T-cell (primary cell): ENCODE data around the gene ENKUR. TPM values are rescaled to one million over a fixed set of nuclear protein-coding genes. Genes with fewer than 3 reads are reported as not detected.

Experiments used
- ATAC-seq, 4 experiments: fragments of 200-7000 bp in 3 of 4; fragments of 150-1000 bp in 1 of 4; cut with Tn5 transposase; replicated peaks in 1 of 4; 1 replicate in 3 of 4; 2 replicates in 1 of 4; pipeline ENCODE4 v1.10.0; 2021; ENCODE audit warnings: moderate library complexity in 3 of 4, mild to moderate bottlenecking in 2 of 4, moderate number of reproducible peaks in 1 of 4
- CTCF ChIA-PET, 2 donors: fragments of 300-600 bp; sonication (Branson Sonifier 250); formaldehyde crosslinking; loops; one replicate each; lab custom pipeline; 2022; ENCODE audit warnings: antibody characterized with exemption in 2 of 2; lab: Charles Lee
- POLR2A ChIA-PET, 2 donors: fragments of 300-600 bp; sonication (Branson Sonifier 250); formaldehyde crosslinking; loops; one replicate each; lab custom pipeline; 2022; ENCODE audit warnings: antibody characterized with exemption in 2 of 2; lab: Charles Lee
- DNase-seq, 35 experiments: peaks; one replicate each; pipeline versions ENCODE4 v3.0.0 to v3.0.0-alpha.2; 2013 to 2023
- H3K27ac ChIP-seq: one replicate; pipeline ENCODE4 v1.5.1; 2013; ENCODE audit warnings: low read length
- H3K27me3 ChIP-seq, 2 experiments: replicated peaks in 1 of 2; 1 replicate in 1 of 2; 2 replicates in 1 of 2; pipeline versions ENCODE4 v1.6.1 to v1.7.0; 2013; ENCODE audit warnings: low read length in 1 of 2, mixed read lengths in 1 of 2; ENCODE audit not compliant: control insufficient read depth in 2 of 2, insufficient read depth in 2 of 2; ENCODE audit errors: extremely low read depth in 1 of 2
- H3K36me3 ChIP-seq, 2 donors: 1 replicate in 1 of 2; 2 replicates in 1 of 2; pipeline versions ENCODE4 v1.6.1 to v1.7.0; 2013; ENCODE audit warnings: low read length in 1 of 2; ENCODE audit not compliant: control insufficient read depth in 2 of 2, insufficient read depth in 1 of 2; ENCODE audit errors: extremely low read depth in 1 of 2
- H3K4me1 ChIP-seq, 2 experiments: 1 replicate in 1 of 2; 2 replicates in 1 of 2; pipeline versions ENCODE4 v1.6.1 to v1.7.0; 2013; ENCODE audit warnings: low read length in 2 of 2, mixed read lengths in 1 of 2; ENCODE audit not compliant: insufficient read depth in 2 of 2, control insufficient read depth in 1 of 2; ENCODE audit errors: extremely low read depth in 1 of 2
- H3K4me3 ChIP-seq, 2 donors: 1 replicate in 1 of 2; 2 replicates in 1 of 2; pipeline versions ENCODE4 v1.5.1 to v1.7.0; 2013; ENCODE audit warnings: mild to moderate bottlenecking in 2 of 2, low read length in 1 of 2, moderate library complexity in 1 of 2; ENCODE audit not compliant: control insufficient read depth in 1 of 2; ENCODE audit errors: extremely low read depth in 1 of 2
- H3K9me3 ChIP-seq: 2 replicates; pipeline ENCODE4 v1.7.0; 2013
- H3K27ac Mint-ChIP-seq, 2 donors: one replicate each; pipeline ENCODE4 v1.8.0; 2020 to 2021; ENCODE audit warnings: mild to moderate bottlenecking in 2 of 2, mixed read lengths in 2 of 2
- H3K27me3 Mint-ChIP-seq, 2 donors: one replicate each; pipeline ENCODE4 v1.8.0; 2021 to 2022; ENCODE audit warnings: mixed read lengths in 2 of 2
- H3K36me3 Mint-ChIP-seq: one replicate; pipeline ENCODE4 v1.8.0; 2021; ENCODE audit warnings: mixed read lengths
- H3K4me1 Mint-ChIP-seq, 3 donors: one replicate each; pipeline ENCODE4 v1.8.0; 2020 to 2022; ENCODE audit warnings: mixed read lengths in 3 of 3, mild to moderate bottlenecking in 1 of 3
- H3K4me3 Mint-ChIP-seq, 3 donors: one replicate each; pipeline ENCODE4 v1.8.0; 2020 to 2022; ENCODE audit warnings: mild to moderate bottlenecking in 3 of 3, mixed read lengths in 3 of 3, moderate library complexity in 3 of 3
- H3K9me3 Mint-ChIP-seq, 3 donors: one replicate each; pipeline ENCODE4 v1.8.0; 2020 to 2022; ENCODE audit warnings: mixed read lengths in 3 of 3
- WGBS: methylation state at CpG from one replicate; pipeline ENCODE4 v1.1.5; 2013; ENCODE audit warnings: missing lambda C conversion rate; ENCODE audit not compliant: insufficient coverage; 5-methylcytosine and 5-hydroxymethylcytosine counted together
- total RNA-seq, 35 experiments: library from RNA in 6 of 35; stranded (reverse) in 6 of 35; fragments of 120-200 nt in 1 of 35; gene quantifications; one replicate each; pipeline versions ENCODE4 v1.2.1 to v1.2.4 and lab custom pipeline; 2013 to 2026

ENKUR gene
- total RNA-seq, 5 donors from 2014 or later (not counting 1 experiment from before 2014, with no cell fraction given), result 0.48 TPM; not detected in 4

DNA sequence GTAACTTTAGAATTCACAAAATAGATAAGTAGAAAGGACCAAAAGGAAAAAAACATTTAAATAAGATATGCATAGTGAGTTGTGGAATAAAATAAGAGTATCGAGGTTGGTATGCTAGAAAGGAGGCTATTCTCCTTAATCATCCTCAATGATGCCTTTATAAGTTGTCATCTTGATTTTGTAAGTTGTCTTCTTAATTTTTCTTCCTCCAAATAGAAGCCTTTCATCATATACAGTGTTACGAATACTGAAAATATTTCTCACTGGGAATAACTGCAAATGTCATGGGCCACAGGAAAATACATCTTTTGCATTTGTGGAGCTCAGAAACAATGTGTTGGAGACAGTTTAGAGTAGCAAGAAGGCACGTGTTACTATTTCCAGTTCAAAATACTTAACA is 32.0 kb downstream of the ENKUR start:
- no peaks in the 10 kb centered on the region for H3K9me3 ChIP-seq
- H3K4me3 ChIP-seq, result no peak overlapping the region
- H3K36me3 ChIP-seq, result no peaks in the 10 kb centered on the region
- H3K27ac ChIP-seq, result no peak overlapping the region
- ChIA-PET POLR2A (no interaction called here), CTCF (no interaction called here)
- ATAC-seq, result no peak
- H3K27me3 Mint-ChIP-seq, result no peaks in the 10 kb centered on the region
- no peak for DNase-seq
- peaks cover 0 to 8% of the 10 kb centered on the region in 2 experiments for H3K4me1 ChIP-seq
- H3K9me3 Mint-ChIP-seq, result peaks cover 0 to 5% (median 0%) of the 10 kb centered on the region in 3 donors
- no CpG with 5 or more reads among the region's 3 CpGs for WGBS
- H3K36me3 Mint-ChIP-seq, result no peaks in the 10 kb centered on the region
- H3K27ac Mint-ChIP-seq, result no peak overlapping the region
- peaks cover 7 to 12% (median 10%) of the 10 kb centered on the region in 3 donors for H3K4me1 Mint-ChIP-seq
- peaks cover 0 to 3% of the 10 kb centered on the region in 2 experiments for H3K27me3 ChIP-seq
- no peak overlapping the region for H3K4me3 Mint-ChIP-seq

GRCh38 chr10:24983130-24983529 is 32.8 kb downstream of the ENKUR start:
- Mint-ChIP-seq H3K4me1 (peaks cover 7 to 12% (median 10%) of the 10 kb centered on the region in 3 donors), H3K27me3 (peaks cover 0 to 2% of the 10 kb centered on the region in 2 donors), H3K4me3 (no peak overlapping the region), H3K9me3 (peaks cover 0 to 5% (median 0%) of the 10 kb centered on the region in 3 donors), H3K27ac (no peak overlapping the region), H3K36me3 (no peaks in the 10 kb centered on the region)
- DNase-seq (no peak), ATAC-seq (no peak)
- ChIA-PET POLR2A (no interaction called here), CTCF (no interaction called here)
- Histone ChIP-seq H3K27ac (no peak overlapping the region), H3K27me3 (peaks cover 0 to 3% of the 10 kb centered on the region in 2 experiments), H3K4me1 (peaks cover 0 to 8% of the 10 kb centered on the region in 2 experiments), H3K9me3 (no peaks in the 10 kb centered on the region), H3K36me3 (no peaks in the 10 kb centered on the region), H3K4me3 (no peak overlapping the region)
- WGBS, result 92% methylated on average over 3 of the region's 4 CpGs

DNA sequence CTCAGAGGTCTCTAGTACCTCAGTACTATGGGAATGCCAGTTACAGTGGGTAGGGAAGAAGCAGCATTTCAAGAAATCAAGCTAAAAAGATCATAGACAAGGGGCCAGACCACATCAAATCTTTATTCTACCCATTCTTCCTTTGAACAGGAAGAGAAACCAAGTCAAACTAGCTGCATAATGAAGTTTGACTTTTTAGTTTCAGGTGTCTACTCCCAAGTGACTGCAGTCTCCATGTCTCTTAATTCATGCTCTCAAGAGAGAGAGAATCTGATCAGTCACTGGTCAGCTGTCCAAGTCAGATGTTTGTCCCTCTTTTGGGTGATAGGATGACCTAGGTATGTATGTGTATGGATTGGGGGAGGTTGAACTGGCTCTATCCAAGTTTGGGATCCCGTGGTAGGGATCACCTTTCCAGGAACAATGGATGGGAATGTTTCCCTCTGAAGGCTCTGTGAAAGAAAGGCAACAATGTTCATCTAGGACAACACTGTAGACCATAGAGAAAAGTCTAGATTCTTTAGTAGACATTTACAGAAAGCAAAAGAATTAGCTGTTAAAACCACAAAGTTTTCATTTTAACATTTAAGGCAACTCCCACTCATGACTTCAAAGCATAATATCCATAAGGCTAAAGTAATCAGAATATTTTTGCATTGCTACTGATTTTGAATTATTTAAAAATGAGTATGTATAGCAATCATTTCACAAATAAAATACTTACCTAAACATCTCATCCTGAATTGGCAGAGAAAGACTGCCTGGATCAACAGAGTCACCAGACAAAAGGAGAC is 33.4 kb downstream of the ENKUR start:
- Histone ChIP-seq H3K36me3 (no peaks in the 10 kb centered on the region), H3K9me3 (no peaks in the 10 kb centered on the region), H3K4me1 (peaks cover 0 to 8% of the 10 kb centered on the region in 2 experiments), H3K27me3 (peaks cover 0 to 3% of the 10 kb centered on the region in 2 experiments), H3K4me3 (no peak overlapping the region), H3K27ac (no peak overlapping the region)
- DNase-seq (no peak), ATAC-seq (no peak)
- ChIA-PET POLR2A (no interaction called here), CTCF (no interaction called here)
- no peak overlapping the region for H3K4me3 Mint-ChIP-seq
- no peak overlapping the region for H3K27ac Mint-ChIP-seq
- H3K27me3 Mint-ChIP-seq, result peaks cover 0 to 2% of the 10 kb centered on the region in 2 donors
- peaks cover 0 to 5% (median 0%) of the 10 kb centered on the region in 3 donors for H3K9me3 Mint-ChIP-seq
- H3K36me3 Mint-ChIP-seq, result no peaks in the 10 kb centered on the region
- WGBS, result 78% methylated on average over 1 of the region's 1 CpG
- peaks cover 7 to 12% (median 10%) of the 10 kb centered on the region in 3 donors for H3K4me1 Mint-ChIP-seq

DNA sequence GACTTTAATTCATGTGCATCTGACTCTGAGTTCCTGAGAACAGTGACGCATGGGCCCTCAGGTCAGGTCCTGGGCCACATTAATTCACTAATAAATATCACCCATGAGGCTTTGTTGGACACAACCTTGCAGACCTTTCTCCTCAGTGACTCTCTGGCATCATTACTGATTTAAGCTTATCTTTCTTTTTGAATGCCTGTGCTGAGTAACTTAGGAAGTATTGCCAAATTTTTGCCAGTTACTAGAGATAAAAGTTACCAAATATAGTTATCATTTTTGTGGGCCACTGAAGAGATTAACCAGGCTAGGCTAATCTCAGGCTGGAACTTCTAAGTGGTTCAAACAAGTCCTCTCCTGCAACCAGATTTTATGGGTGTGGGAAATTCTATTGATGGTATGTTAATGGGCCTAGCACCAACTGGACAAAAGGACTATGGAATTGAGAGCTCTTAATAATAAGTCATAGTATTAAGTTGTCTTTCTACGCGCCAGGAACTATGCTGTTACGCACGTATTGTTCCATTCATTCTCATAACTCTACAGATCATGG is 34.7 kb downstream of the ENKUR start:
- POLR2A ChIA-PET, result no interaction called here
- no peak overlapping the region for H3K4me3 Mint-ChIP-seq
- CTCF ChIA-PET, result no interaction called here
- Histone ChIP-seq H3K4me3 (no peak overlapping the region), H3K4me1 (peaks cover 0 to 8% of the 10 kb centered on the region in 2 experiments), H3K9me3 (no peaks in the 10 kb centered on the region), H3K36me3 (no peaks in the 10 kb centered on the region), H3K27me3 (no peaks in the 10 kb centered on the region), H3K27ac (no peak overlapping the region)
- H3K4me1 Mint-ChIP-seq, result peaks cover 7 to 12% (median 10%) of the 10 kb centered on the region in 3 donors
- H3K27ac Mint-ChIP-seq, result no peak overlapping the region
- DNase-seq, result no peak
- H3K27me3 Mint-ChIP-seq, result peaks cover 0 to 2% of the 10 kb centered on the region in 2 donors
- no peaks in the 10 kb centered on the region for H3K36me3 Mint-ChIP-seq
- WGBS, result no CpG with 5 or more reads among the region's 5 CpGs
- ATAC-seq, result no peak
- H3K9me3 Mint-ChIP-seq, result peaks cover 0 to 5% (median 0%) of the 10 kb centered on the region in 3 donors

DNA sequence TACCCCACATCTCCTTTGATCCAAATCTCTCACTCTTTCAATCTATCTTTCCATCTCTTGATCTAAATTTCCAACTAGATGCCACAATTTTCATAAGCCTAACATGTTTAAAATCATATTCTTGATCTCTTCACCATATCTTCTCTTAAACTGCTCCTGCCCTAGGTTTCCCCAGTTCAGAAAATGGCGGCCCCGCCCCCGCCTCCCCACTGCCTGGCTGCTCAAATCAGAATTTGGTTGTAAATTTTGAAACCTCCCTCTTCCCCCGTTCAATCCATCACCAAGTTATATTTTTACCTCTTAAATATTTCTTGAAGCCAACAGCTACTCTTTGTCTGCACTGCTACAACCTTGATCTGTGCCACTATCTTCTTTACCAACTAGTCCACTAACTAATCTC is 36.3 kb downstream of the ENKUR start:
- ChIA-PET POLR2A (no interaction called here), CTCF (no interaction called here)
- Mint-ChIP-seq H3K27ac (no peak overlapping the region), H3K9me3 (peaks cover 0 to 5% (median 0%) of the 10 kb centered on the region in 3 donors), H3K36me3 (no peaks in the 10 kb centered on the region), H3K4me1 (peaks cover 7 to 12% (median 10%) of the 10 kb centered on the region in 3 donors), H3K4me3 (no peak overlapping the region), H3K27me3 (peaks cover 0 to 2% of the 10 kb centered on the region in 2 donors)
- ATAC-seq (no peak), DNase-seq (no peak)
- Histone ChIP-seq H3K4me1 (peaks cover 0 to 8% of the 10 kb centered on the region in 2 experiments), H3K36me3 (no peaks in the 10 kb centered on the region), H3K4me3 (no peak overlapping the region), H3K27ac (no peak overlapping the region), H3K27me3 (no peaks in the 10 kb centered on the region), H3K9me3 (no peaks in the 10 kb centered on the region)
- 96% methylated on average over 4 of the region's 4 CpGs for WGBS

DNA sequence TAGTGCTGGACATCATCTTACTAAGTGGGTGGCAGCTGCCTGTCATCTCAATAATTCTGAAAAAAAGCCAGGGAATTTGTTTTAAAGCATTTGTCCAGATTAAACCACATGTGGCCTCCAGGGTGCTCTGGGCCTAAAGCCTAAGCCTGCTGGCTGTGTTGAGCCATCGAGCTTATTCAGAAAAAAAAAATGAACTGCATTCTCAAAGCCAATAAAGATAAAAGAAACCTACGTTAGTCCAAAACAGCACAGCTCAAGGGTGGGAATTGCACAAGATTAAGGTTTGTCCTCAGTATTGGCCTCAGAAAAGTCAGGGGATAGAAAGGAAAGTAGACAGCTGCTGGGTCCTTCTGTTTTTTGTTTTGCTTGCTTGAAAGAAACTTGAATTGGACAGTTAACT is 41.0 kb downstream of the ENKUR start:
- Histone ChIP-seq H3K27me3 (no peaks in the 10 kb centered on the region), H3K9me3 (no peaks in the 10 kb centered on the region), H3K36me3 (no peaks in the 10 kb centered on the region), H3K4me3 (no peak overlapping the region), H3K4me1 (no peaks in the 10 kb centered on the region), H3K27ac (no peak overlapping the region)
- Mint-ChIP-seq H3K4me1 (peaks cover 0 to 3% (median 2%) of the 10 kb centered on the region in 3 donors), H3K4me3 (no peak overlapping the region), H3K27me3 (peaks cover 0 to 2% of the 10 kb centered on the region in 2 donors), H3K27ac (no peak overlapping the region), H3K36me3 (no peaks in the 10 kb centered on the region), H3K9me3 (peaks cover 0 to 1% (median 0%) of the 10 kb centered on the region in 3 donors)
- DNase-seq (no peak), ATAC-seq (no peak)
- ChIA-PET CTCF (interaction anchor here in 1 of 2 donors (0.6 kb wide), 1 partner anchor 356 kb away, joined by 5 read pairs; no protein-coding TSS in a partner anchor), POLR2A (no interaction called here)
- WGBS, result no CpG with 5 or more reads among the region's 2 CpGs
